ENCODE measurements around the gene HKDC1.
"Not testable (repeated sequence)": the region's sequence is repeated elsewhere in the genome, so short reads cannot be mapped to it uniquely, and the experiment has no call there.

The HKDC1 gene

GRCh38 chr10:69248117-69248730 is 28.1 kb downstream of the HKDC1 start:
- no peak overlapping the region for H3K4me3 ChIP-seq (ENCODE audit: low read depth, low read length)
- no peak for TF ChIP-seq CTCF (IDR thresholded peaks at IDR 0.05; ENCODE audit: borderline replicate concordance, insufficient read depth, low read depth, low read length)

- no peak for TF ChIP-seq CTCF (IDR thresholded peaks at IDR 0.05; ENCODE audit: borderline replicate concordance, insufficient read depth, low read depth, low read length)
Observed at GRCh38 chr10:69250041-69250440, 29.9 kb downstream of the HKDC1 start.

GRCh38 chr10:69251417-69251816 is 31.3 kb downstream of the HKDC1 start:
- not testable (repeated sequence) for H3K4me3 ChIP-seq (ENCODE audit: low read depth, low read length)

More at GRCh38 chr10:69250041-69250440, 29.9 kb downstream of the HKDC1 start:
- H3K4me3 ChIP-seq (ENCODE audit: low read depth, low read length) = no peak overlapping the region

- TF ChIP-seq CTCF (IDR thresholded peaks at IDR 0.05; ENCODE audit: borderline replicate concordance, insufficient read depth, low read depth, low read length) = no peak
- no peak overlapping the region for H3K4me3 ChIP-seq (ENCODE audit: low read depth, low read length)
Observed at GRCh38 chr10:69253171-69253570, 33.0 kb downstream of the HKDC1 start.

GRCh38 chr10:69254877-69255276 is 34.7 kb downstream of the HKDC1 start:
- no peak for TF ChIP-seq CTCF (IDR thresholded peaks at IDR 0.05; ENCODE audit: borderline replicate concordance, insufficient read depth, low read depth, low read length)
- H3K4me3 ChIP-seq (ENCODE audit: low read depth, low read length) = no peak overlapping the region

- no peak overlapping the region for H3K4me3 ChIP-seq (ENCODE audit: low read depth, low read length)
- TF ChIP-seq CTCF (IDR thresholded peaks at IDR 0.05; ENCODE audit: borderline replicate concordance, insufficient read depth, low read depth, low read length) = no peak
Observed at GRCh38 chr10:69259547-69260243, 39.6 kb downstream of the HKDC1 start.

GRCh38 chr10:69261184-69261583 is 41.1 kb downstream of the HKDC1 start:
- no peak for TF ChIP-seq CTCF (IDR thresholded peaks at IDR 0.05; ENCODE audit: borderline replicate concordance, insufficient read depth, low read depth, low read length)
- H3K4me3 ChIP-seq (ENCODE audit: low read depth, low read length) = no peak overlapping the region

Measured in GM12875 (cell line).